C4-2B (cell line): ENCODE data around the gene CAPN13.

Experiments
- H3K27ac ChIP-seq: fragments of 450-650 bp; 2 replicates; pipeline ENCODE4 v1.5.1; 2017
- ZFX ChIP-seq: fragments of 450-650 bp; IDR thresholded peaks from 2 replicates; pipeline ENCODE4 v1.6.1; 2017
- TF ChIP-seq, protein P1 (sequence below): fragments of 450-650 bp; conservative IDR thresholded peaks from 2 replicates; pipeline ENCODE4 v1.5.1; 2017; ENCODE audit warnings: mild to moderate bottlenecking

The CAPN13 gene

DNA sequence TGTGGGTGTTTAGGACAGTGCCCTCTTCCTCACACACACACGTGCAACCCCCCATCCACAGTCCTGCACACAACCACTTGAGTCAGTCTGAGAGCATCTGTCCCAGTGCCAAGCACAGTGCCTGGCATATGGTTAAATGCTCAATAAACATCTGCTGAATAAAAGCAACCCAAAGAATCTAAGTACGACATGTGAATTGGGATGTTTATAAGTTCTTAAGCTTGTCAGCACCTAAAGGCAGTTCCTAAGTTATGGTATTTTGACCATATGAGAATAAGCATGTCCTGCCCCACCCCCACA lies 37.8 kb downstream of the CAPN13 start:
- no peak overlapping the region for H3K27ac ChIP-seq
- TF ChIP-seq ZFX = no peak
- TF ChIP-seq, protein P1, sequence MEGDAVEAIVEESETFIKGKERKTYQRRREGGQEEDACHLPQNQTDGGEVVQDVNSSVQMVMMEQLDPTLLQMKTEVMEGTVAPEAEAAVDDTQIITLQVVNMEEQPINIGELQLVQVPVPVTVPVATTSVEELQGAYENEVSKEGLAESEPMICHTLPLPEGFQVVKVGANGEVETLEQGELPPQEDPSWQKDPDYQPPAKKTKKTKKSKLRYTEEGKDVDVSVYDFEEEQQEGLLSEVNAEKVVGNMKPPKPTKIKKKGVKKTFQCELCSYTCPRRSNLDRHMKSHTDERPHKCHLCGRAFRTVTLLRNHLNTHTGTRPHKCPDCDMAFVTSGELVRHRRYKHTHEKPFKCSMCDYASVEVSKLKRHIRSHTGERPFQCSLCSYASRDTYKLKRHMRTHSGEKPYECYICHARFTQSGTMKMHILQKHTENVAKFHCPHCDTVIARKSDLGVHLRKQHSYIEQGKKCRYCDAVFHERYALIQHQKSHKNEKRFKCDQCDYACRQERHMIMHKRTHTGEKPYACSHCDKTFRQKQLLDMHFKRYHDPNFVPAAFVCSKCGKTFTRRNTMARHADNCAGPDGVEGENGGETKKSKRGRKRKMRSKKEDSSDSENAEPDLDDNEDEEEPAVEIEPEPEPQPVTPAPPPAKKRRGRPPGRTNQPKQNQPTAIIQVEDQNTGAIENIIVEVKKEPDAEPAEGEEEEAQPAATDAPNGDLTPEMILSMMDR = no peak

- TF ChIP-seq, protein P1 = no peak
- TF ChIP-seq ZFX = no peak
Observed at GRCh38 chr2:30768708-30769480, 38.4 kb downstream of the CAPN13 start.

DNA sequence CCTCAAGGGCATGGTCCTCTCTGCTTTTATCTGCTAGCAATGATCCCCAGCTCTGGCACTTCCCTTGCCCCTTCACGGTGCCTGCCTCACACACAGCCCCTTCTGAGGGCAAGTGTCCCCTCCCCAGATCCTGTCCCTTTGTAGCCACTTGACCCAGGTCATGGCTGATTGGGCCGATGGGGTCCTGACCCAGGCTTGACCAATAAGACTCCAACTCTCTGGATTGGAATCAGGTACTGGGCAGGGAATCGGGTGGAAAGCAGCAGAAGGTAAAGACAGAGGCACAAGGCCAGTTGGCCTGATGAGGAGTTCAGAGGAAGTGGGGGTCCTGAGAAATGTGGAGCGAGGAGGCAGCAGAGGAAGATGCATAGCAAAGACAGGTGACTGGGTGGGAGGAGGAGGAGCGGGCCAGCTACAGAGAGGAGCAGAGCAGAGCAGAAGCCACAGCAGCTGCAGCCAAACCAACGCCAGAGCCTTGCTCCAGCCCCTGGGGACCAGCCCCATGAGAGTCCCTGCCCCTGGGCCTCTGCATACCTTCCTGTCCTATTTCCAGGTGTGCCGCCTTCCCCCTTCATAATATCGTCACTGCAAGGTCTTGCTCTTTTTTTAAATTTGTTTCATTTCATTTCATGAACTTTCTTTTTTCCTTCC lies 39.1 kb downstream of the CAPN13 start:
- H3K27ac ChIP-seq = no peak overlapping the region
- TF ChIP-seq ZFX = no peak
- TF ChIP-seq, protein P1 = no peak

More at GRCh38 chr2:30768708-30769480, 38.4 kb downstream of the CAPN13 start:
- H3K27ac ChIP-seq = no peak overlapping the region

GRCh38 chr2:30766666-30767065 lies 40.6 kb downstream of the CAPN13 start:
- H3K27ac ChIP-seq = no peak overlapping the region
- TF ChIP-seq, protein P1 = no peak
- no peak for TF ChIP-seq ZFX

DNA sequence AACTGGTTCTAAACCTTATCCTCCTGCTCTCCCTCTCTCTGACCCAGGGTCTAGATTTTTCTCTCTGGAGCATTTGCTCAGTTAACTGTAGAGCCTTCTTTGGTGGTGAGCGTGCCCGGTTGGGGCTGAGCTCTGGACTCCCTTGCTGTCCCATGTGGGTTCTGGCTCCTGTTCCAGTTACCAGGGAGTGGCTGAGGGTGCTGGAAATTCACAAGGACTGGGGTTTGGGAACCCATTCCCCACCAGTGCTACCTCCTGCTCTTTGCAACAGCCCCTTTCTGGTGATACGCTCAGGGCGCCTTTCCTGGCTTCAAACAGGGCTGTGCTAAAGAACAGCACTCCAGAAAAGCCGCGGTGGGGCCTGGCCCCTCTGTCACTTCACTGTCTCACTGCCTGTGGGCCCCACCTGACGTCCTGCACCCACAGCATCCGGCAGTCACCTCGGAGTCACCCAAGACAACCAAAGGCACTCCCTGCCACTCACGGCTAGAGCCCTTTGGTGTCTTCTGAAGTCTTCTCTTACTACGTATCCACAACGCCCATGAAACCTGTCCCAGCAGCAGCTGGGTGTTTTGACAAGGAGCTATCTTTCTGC lies 41.3 kb downstream of the CAPN13 start:
- no peak overlapping the region for H3K27ac ChIP-seq
- TF ChIP-seq ZFX = no peak
- TF ChIP-seq, protein P1 = no peak

GRCh38 chr2:30765191-30765590 lies 42.1 kb downstream of the CAPN13 start:
- H3K27ac ChIP-seq = no peak overlapping the region
- TF ChIP-seq, protein P1 = no peak
- TF ChIP-seq ZFX = no peak
